ENCODE measurements around the gene GPR25.

- TF ChIP-seq CTCF (optimal IDR thresholded peaks at IDR 0.05 in 1 of 3, IDR thresholded peaks at IDR 0.05 in 1 of 3, conservative IDR thresholded peaks at IDR 0.05 in 1 of 3; ENCODE audit: extremely low read depth in 1 of 3, insufficient read depth in 2 of 3, low read length in 3 of 3) (no peak), EZH2 (IDR thresholded peaks at IDR 0.05; ENCODE audit: low read length) (no peak)
These were observed 31.0 kb downstream of the GPR25 start for GRCh38 chr1:200903793-200904192.

Data from keratinocyte (primary cell).